ENCODE results near the gene SMARCB1.

SMARCB1 gene

DNA sequence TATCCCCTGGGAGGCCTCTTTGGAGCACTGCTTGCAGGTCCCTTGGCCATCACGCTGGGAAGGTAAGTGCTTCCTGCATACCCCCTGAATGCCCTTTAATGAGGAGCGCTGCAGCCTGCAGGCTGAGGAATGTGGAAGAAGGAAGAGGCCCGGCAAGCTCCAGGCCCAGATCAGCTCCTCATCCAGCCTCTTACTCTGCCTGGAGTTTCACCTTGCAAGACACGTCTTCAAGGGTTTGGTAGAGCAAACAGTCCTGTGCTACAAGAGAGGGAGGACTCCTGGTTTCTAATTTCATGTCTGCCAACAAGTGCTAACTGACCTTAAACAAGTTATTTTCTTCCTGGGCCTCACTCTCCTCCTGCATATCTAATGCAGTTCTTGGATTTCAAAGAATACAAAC, 81.8 kb downstream of the SMARCB1 start:
- Histone ChIP-seq H3K9ac (ENCODE audit: low read length) (no peak overlapping the region), H4K20me1 (ENCODE audit: low read depth, low read length) (no peaks in the 10 kb centered on the region), H3K36me3 (ENCODE audit: low read length) (no peaks in the 10 kb centered on the region), H3K4me2 (ENCODE audit: low read depth, low read length, poor library complexity, severe bottlenecking) (no peak overlapping the region), H3K27me3 (ENCODE audit: low read length) (no peaks in the 10 kb centered on the region), H3K4me3 (ENCODE audit: insufficient read depth, low read length, poor library complexity, severe bottlenecking) (no peak overlapping the region), H3K9me3 (ENCODE audit: insufficient read depth, low read length) (no peaks in the 10 kb centered on the region), H3K9me2 (replicated peaks; ENCODE audit: insufficient read depth, low read length) (no peaks in the 10 kb centered on the region), H3F3A (ENCODE audit: insufficient read depth) (no peaks in the 10 kb centered on the region), H3K79me2 (ENCODE audit: insufficient read depth, low read length) (no peaks in the 10 kb centered on the region), H2AFZ (ENCODE audit: low read depth, low read length, severe bottlenecking) (no peak overlapping the region), H3K27ac (ENCODE audit: low read depth, low read length) (no peak overlapping the region)
- TF ChIP-seq EZH2phosphoT487 (conservative IDR thresholded peaks at IDR 0.05; ENCODE audit: low read length), result no peak
- TF ChIP-seq, protein P1, sequence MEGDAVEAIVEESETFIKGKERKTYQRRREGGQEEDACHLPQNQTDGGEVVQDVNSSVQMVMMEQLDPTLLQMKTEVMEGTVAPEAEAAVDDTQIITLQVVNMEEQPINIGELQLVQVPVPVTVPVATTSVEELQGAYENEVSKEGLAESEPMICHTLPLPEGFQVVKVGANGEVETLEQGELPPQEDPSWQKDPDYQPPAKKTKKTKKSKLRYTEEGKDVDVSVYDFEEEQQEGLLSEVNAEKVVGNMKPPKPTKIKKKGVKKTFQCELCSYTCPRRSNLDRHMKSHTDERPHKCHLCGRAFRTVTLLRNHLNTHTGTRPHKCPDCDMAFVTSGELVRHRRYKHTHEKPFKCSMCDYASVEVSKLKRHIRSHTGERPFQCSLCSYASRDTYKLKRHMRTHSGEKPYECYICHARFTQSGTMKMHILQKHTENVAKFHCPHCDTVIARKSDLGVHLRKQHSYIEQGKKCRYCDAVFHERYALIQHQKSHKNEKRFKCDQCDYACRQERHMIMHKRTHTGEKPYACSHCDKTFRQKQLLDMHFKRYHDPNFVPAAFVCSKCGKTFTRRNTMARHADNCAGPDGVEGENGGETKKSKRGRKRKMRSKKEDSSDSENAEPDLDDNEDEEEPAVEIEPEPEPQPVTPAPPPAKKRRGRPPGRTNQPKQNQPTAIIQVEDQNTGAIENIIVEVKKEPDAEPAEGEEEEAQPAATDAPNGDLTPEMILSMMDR (IDR thresholded peaks at IDR 0.05; ENCODE audit: insufficient read depth, low read length, poor library complexity, severe bottlenecking), result no peak

DNA sequence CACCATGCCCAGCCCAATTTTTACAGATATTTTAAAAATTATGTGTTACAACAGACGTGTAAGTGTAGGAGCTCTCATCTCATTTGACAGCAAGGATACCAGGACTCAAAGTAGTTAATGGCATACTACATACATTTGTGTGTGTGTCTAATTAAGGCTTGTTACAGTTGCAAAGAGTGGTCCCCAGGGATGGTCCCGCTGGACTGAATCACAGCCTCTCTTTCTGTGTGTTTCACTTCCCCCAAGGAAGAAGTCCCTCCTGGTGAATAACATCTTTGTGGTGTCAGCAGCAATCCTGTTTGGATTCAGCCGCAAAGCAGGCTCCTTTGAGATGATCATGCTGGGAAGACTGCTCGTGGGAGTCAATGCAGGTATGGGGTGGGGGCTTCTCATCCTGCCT, 88.1 kb downstream of the SMARCB1 start:
- Histone ChIP-seq H3F3A (ENCODE audit: insufficient read depth) (no peaks in the 10 kb centered on the region), H3K36me3 (ENCODE audit: low read length) (no peaks in the 10 kb centered on the region), H3K9me2 (replicated peaks; ENCODE audit: insufficient read depth, low read length) (no peaks in the 10 kb centered on the region), H3K79me2 (ENCODE audit: insufficient read depth, low read length) (no peaks in the 10 kb centered on the region), H3K4me2 (ENCODE audit: low read depth, low read length, poor library complexity, severe bottlenecking) (no peak overlapping the region), H3K27me3 (ENCODE audit: low read length) (no peaks in the 10 kb centered on the region), H3K27ac (ENCODE audit: low read depth, low read length) (no peak overlapping the region), H3K9ac (ENCODE audit: low read length) (no peak overlapping the region), H4K20me1 (ENCODE audit: low read depth, low read length) (no peaks in the 10 kb centered on the region), H2AFZ (ENCODE audit: low read depth, low read length, severe bottlenecking) (no peak overlapping the region), H3K4me3 (ENCODE audit: insufficient read depth, low read length, poor library complexity, severe bottlenecking) (no peak overlapping the region), H3K9me3 (ENCODE audit: insufficient read depth, low read length) (no peaks in the 10 kb centered on the region)
- TF ChIP-seq, protein P1 (IDR thresholded peaks at IDR 0.05; ENCODE audit: insufficient read depth, low read length, poor library complexity, severe bottlenecking), result no peak
- TF ChIP-seq EZH2phosphoT487 (conservative IDR thresholded peaks at IDR 0.05; ENCODE audit: low read length), result no peak

DNA sequence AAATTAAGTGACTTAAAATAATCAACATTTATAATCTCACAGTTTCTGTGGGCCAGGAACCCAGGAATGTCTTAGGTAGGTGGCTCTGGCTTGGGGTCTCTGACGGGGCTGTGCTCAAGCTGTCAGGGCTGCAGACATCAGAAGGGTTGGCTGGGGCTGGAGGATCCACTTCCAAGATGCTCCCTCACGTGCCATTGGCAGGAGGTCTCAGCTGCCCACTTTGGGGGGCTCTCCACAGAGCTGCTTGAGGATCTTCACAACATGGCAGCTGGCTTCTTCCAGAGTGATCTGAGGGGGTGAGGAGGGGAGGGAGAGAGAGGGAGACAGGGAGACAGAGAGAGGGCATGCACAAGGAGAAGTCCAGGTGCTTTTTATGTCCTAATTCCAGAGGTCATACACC, 89.0 kb downstream of the SMARCB1 start:
- Histone ChIP-seq H3K9ac (ENCODE audit: low read length) (no peak overlapping the region), H3K4me2 (ENCODE audit: low read depth, low read length, poor library complexity, severe bottlenecking) (no peak overlapping the region), H3K79me2 (ENCODE audit: insufficient read depth, low read length) (no peaks in the 10 kb centered on the region), H3K27me3 (ENCODE audit: low read length) (no peaks in the 10 kb centered on the region), H3K27ac (ENCODE audit: low read depth, low read length) (no peak overlapping the region), H2AFZ (ENCODE audit: low read depth, low read length, severe bottlenecking) (no peak overlapping the region), H3K36me3 (ENCODE audit: low read length) (no peaks in the 10 kb centered on the region), H3K9me2 (replicated peaks; ENCODE audit: insufficient read depth, low read length) (no peaks in the 10 kb centered on the region), H3F3A (ENCODE audit: insufficient read depth) (no peaks in the 10 kb centered on the region), H4K20me1 (ENCODE audit: low read depth, low read length) (no peaks in the 10 kb centered on the region), H3K9me3 (ENCODE audit: insufficient read depth, low read length) (no peaks in the 10 kb centered on the region), H3K4me3 (ENCODE audit: insufficient read depth, low read length, poor library complexity, severe bottlenecking) (no peak overlapping the region)
- TF ChIP-seq, protein P1 (IDR thresholded peaks at IDR 0.05; ENCODE audit: insufficient read depth, low read length, poor library complexity, severe bottlenecking), result no peak
- no peak for TF ChIP-seq EZH2phosphoT487 (conservative IDR thresholded peaks at IDR 0.05; ENCODE audit: low read length)

Data from SU-DHL-6 (cell line).